Stimulated activated CD8-positive, alpha-beta memory T cell treated with anti-CD3 and anti-CD28 coated beads, Interleukin-12 subunit alpha, Interleukin-12 subunit beta, amount 100 ng/mL, for 1 hour (primary cell): ENCODE results near the gene UBE2H.
"Not testable (repeated sequence)": the region's sequence is repeated elsewhere in the genome, so short reads cannot be mapped to it uniquely, and the experiment has no call there.

Source experiments
- DNase-seq: peaks from one replicate; pipeline ENCODE4 v3.0.0-alpha.2; 2020; ENCODE audit warnings: low read depth

Gene UBE2H

DNA sequence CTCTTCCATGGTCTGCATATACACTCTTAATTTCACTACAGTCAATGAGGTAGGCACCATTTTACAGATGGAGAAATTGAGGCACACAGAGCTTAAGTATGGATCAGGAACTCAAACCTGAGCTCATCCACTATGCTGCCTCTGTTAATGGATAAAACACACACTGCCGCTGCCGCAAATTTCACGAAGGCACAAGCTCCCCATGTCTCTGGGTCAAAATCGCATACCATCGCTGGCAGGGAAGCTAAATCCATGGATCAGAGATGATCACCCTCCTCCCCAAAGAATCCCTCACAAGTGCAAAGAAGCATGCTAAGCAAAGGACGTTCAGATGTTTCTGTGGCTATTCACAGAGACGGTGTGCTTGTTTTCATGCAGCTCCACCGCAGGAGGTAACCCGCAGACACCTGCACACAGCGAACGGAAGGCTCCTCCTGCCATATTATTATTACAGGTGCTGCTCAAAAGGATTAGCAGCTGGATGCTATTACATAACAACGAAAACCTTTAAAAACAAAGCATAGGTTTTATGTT, 109.3 kb downstream of the UBE2H start:
- no peak for DNase-seq

GRCh38 chr7:129841465-129841864, 111.3 kb downstream of the UBE2H start:
- no peak for DNase-seq

DNA sequence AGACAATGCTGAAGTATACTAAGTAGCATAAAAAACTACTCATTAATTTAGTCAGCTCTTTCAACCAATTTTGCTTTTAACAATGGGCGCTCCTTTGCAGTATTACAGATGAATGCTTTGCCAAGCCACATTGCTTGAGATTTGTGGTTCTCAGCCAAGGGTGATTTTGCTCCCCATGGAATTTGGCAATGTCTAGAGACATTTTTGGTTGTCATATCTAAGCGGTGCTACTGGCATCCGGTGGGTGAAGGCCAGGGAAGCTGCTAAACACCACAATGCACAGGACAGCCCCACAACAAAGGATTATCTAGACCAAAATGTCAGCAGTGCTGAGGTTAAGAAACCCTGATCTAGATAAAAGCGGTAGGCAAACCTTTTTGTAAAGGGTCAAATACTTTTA, 112.0 kb downstream of the UBE2H start:
- DNase-seq, result no peak

DNA sequence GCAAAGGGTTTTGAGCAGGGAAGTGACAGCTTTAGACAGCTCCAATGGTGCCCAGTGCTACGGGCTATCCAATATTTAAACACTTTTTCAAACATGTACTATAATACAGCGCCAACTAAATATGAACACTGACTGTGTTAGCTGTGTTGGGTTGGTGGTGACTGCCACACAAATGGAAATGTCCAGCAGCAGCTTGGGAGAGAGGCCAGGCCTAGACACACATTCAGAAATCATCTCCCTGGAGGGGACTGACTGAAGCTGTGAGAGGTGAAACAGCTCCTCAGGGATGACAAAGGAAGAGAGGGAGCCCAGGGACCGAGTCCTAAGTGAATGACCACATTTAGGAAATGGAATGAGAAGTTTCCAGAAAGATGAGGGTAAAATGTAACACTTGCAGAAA, 115.8 kb downstream of the UBE2H start:
- DNase-seq, result no peak

DNA sequence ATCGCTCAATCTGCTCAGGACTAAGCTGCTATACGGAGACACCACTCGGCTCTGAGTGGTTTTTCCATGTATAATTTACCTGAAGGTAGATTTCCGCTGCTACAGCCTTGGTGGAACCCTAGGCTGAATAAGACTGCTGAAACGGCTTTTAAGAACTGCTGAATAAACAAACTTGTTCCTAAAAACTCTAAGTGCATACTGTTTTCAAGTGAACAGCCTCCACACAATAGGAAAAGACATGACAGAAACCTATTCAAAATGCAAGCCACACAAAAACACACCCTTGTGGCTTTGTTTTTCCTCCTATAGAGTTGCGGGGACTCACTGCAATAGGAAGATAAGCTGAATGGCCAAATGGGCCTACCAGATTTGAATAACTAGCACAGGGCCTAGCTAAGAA, 117.2 kb downstream of the UBE2H start:
- DNase-seq, result no peak

GRCh38 chr7:129833353-129833752, 119.4 kb downstream of the UBE2H start:
- DNase-seq, result not testable (repeated sequence)

GRCh38 chr7:129832701-129833227, 120.0 kb downstream of the UBE2H start:
- no peak for DNase-seq

DNA sequence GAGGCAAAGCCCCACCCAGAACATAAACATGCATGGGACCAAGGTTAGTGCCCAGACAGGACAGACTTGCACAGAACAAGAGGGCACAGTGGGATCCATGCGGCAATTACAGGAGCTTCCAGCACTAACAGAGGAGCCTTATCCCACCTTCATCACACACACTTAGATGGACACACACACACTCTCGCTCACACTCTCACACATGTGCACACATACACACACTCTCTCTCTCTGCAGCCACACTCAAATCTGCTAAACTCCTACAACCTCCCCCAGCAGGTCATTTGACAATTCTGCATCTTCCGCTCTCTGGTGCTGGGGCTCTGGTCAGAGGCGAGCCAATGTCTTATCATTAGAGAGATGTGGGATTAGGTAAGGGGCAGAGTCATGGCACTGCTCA, 120.5 kb downstream of the UBE2H start:
- no peak for DNase-seq

DNA sequence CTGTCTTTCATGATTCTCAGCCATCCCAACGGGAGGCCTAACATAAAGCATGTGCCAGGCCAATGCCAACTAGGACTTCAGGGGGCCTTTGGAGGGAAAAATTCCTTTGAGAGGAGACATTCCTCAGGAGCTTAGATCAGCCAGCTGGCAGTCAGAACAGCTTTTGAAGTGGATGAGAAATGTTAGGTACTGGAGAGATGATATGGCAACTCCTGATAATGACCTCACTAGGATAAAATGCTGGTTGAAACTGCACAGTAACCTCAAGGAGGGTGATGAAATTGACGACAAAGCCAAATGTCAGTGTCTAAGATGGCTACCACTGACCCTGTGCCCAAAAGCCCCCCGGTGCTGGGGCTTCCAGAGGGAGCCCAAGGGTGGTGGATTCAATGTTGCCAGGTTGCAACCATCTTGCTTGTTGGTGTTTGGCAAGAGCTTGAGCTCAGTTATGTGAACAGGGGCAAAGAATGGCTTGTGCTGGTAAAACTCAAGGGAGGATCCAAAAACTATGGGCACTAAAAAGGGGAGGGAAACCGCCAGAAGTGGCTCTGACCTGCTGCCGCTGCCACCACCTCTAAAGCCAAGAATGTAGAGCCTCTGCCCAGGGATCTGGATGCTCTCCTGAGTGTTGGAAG, 121.2 kb downstream of the UBE2H start:
- no peak for DNase-seq

GRCh38 chr7:129830949-129831348, 121.8 kb downstream of the UBE2H start:
- DNase-seq, result no peak

GRCh38 chr7:129829737-129830631, 122.8 kb downstream of the UBE2H start:
- DNase-seq, result peak; percentile 39

- DNase-seq, result no peak
Observed at GRCh38 chr7:129828989-129829736, 123.6 kb downstream of the UBE2H start.

GRCh38 chr7:129828078-129828762, 124.5 kb downstream of the UBE2H start:
- DNase-seq, result no peak

GRCh38 chr7:129827467-129827990, 125.2 kb downstream of the UBE2H start:
- DNase-seq, result no peak

- DNase-seq, result not testable (repeated sequence)
Observed at GRCh38 chr7:129826895-129827294, 125.9 kb downstream of the UBE2H start.

DNA sequence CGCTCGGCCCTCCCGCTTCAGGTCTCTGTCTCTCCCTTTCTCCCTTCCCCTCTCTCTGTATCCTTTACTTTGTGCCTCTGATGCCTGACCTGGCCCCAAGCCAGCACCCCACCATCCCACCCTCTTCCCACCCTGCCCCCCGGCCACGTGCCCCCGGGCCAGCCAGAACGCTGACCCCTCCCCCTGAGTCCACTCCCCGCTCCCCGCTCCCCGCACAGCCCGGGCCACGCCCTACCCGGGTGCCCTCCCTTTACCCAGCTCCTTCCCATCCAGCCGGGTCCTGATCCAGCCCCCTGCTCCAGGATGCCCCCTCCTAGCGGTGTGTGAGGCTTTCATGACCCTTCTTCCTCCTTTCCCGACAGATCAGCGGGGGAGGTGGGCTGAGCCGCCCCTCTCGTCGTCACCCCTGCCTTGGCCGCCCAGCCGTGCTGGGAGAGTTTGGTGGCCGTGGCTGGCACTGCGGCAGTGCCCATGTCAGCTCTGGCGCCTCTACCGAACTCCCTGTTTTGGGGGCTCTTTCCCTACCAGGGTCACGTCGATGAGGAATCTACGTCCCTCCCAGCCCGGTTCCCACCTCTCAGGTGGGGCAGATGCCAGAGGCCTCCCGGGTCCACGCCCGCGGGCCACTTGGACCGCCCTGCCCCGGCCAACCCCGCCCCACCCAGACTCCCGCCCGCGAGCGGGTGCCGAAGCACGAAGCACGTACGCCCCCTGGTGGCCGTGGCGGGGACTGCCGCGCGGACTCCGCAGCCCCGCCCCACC, 127.4 kb downstream of the UBE2H start:
- DNase-seq, result peak; percentile 80

DNA sequence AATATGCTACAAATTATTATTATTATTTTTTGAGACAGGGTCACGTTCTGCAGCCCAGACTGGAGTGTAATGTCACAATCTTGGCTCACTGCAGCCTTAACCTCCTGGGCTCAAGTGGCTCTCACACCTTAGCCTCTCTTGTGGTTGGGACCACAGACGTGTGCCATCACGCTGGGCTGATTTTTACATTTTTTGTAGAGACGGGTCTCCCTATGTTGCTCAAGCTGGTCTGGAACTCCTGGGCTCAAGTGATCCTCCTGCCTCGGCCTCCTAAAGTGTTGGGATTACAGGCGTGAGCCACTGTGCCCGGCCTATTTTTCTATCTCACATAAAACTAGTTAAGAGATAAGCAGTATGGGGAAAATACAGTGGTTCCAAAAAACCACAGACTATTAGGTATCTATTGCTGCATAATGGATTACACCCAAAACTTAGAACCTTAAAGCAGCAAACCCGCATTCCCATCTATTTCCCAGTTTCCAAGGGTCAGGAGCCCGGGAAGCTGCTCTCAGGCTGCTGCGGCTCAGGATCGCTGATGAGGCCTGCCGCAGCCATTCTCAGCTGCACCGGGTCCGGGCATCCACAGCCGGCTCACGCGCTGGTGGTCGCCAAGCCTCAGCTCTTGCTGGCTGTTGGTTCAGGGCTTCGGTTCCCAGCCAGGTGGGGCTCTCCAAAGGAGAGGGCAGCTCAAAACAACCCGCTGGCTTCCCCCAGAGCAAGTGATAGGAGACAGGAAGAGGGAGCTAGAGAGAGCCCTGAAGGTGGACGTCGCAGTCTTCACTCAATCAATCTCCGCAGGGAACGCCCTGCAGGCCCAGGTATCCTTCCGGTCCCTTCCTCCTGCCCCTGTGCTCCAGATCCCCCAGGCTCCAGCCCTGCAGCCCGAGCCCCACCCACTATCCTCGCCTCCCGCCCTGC, 128.2 kb downstream of the UBE2H start:
- no peak for DNase-seq

GRCh38 chr7:129823143-129823542, 129.6 kb downstream of the UBE2H start:
- DNase-seq, result not testable (repeated sequence)

GRCh38 chr7:129821476-129821875, 131.3 kb downstream of the UBE2H start:
- DNase-seq, result no peak
